Neural progenitor cell (in vitro differentiated cells): ENCODE data around the gene CACTIN.

Experiments used
- EZH2 ChIP-seq: fragments of 200-600 bp; sonication (generic); IDR thresholded peaks from 2 replicates; pipeline ENCODE4 v1.6.1; 2017; ENCODE audit warnings: antibody characterized with exemption, mild to moderate bottlenecking, moderate library complexity
- TF ChIP-seq, protein P1 (sequence below): fragments of 200-600 bp; sonication (generic); IDR thresholded peaks from 2 replicates; pipeline ENCODE4 v1.5.1; 2017; ENCODE audit warnings: antibody characterized with exemption, mild to moderate bottlenecking

DNA sequence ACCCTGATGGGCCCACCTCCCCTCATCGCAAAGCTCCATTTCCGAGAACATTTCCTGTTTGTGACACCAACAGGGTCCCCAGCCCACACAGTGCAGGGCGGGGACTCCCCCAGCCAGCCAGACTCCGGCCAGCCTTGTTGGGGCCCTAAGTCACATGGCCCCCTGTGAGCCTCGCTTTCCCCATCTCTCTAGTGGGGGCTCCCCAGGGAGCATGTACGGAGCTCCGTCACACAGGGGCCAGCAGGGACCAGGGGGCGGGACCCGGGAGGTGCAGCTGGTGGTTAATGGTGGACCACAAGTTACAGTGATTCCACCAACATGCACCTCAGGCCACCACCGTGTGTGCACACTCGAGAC is 21.6 kb downstream of the CACTIN start:
- TF ChIP-seq, protein P1, sequence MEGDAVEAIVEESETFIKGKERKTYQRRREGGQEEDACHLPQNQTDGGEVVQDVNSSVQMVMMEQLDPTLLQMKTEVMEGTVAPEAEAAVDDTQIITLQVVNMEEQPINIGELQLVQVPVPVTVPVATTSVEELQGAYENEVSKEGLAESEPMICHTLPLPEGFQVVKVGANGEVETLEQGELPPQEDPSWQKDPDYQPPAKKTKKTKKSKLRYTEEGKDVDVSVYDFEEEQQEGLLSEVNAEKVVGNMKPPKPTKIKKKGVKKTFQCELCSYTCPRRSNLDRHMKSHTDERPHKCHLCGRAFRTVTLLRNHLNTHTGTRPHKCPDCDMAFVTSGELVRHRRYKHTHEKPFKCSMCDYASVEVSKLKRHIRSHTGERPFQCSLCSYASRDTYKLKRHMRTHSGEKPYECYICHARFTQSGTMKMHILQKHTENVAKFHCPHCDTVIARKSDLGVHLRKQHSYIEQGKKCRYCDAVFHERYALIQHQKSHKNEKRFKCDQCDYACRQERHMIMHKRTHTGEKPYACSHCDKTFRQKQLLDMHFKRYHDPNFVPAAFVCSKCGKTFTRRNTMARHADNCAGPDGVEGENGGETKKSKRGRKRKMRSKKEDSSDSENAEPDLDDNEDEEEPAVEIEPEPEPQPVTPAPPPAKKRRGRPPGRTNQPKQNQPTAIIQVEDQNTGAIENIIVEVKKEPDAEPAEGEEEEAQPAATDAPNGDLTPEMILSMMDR, result no peak
- no peak for TF ChIP-seq EZH2
